ENCODE measurements around the gene TSPAN2.

DNA sequence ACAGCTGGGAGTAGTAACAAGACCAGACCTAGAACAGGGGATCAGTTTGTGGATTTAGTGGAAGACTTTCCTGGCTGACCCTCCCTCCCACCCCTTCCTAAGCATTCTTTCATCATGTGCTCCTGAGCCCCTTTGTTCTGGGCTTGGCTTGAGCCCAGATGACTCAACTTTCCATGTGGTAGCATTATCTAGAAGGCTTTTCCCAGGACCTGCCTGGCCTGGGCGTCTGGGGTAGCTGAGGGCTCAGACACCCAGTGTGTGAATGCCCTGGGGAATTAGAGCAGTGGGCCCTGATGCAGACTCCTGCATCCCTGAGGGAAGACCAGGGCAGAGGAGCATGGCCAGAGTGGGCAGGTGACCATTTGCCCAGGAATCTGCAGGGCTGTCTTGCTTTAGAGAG lies 44.1 kb upstream of the TSPAN2 start:
- TF ChIP-seq, protein P1, sequence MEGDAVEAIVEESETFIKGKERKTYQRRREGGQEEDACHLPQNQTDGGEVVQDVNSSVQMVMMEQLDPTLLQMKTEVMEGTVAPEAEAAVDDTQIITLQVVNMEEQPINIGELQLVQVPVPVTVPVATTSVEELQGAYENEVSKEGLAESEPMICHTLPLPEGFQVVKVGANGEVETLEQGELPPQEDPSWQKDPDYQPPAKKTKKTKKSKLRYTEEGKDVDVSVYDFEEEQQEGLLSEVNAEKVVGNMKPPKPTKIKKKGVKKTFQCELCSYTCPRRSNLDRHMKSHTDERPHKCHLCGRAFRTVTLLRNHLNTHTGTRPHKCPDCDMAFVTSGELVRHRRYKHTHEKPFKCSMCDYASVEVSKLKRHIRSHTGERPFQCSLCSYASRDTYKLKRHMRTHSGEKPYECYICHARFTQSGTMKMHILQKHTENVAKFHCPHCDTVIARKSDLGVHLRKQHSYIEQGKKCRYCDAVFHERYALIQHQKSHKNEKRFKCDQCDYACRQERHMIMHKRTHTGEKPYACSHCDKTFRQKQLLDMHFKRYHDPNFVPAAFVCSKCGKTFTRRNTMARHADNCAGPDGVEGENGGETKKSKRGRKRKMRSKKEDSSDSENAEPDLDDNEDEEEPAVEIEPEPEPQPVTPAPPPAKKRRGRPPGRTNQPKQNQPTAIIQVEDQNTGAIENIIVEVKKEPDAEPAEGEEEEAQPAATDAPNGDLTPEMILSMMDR (IDR thresholded peaks at IDR 0.05) = no peak
- no peak for TF ChIP-seq POLR2A (IDR thresholded peaks at IDR 0.05)

Measured in heart left ventricle (tissue), 13 donors.